Osteoblast (primary cell): ENCODE data around the gene MAP2K5. TPM values are rescaled to one million over a fixed set of nuclear protein-coding genes. Genes with fewer than 3 reads are reported as not detected.

Source experiments
- DNase-seq: peaks from one replicate; pipeline ENCODE4 v3.0.0; 2011; ENCODE audit warnings: low spot score, mixed read lengths; ENCODE audit not compliant: insufficient read length; ENCODE audit errors: missing footprints
- H2AFZ ChIP-seq: 2 replicates; pipeline ENCODE4 v1.6.0; 2011; ENCODE audit warnings: mild to moderate bottlenecking, low read length
- H3K27ac ChIP-seq: 2 replicates; pipeline ENCODE4 v1.5.1; 2011; ENCODE audit warnings: mild to moderate bottlenecking, low read depth, low read length, moderate library complexity
- H3K27me3 ChIP-seq: 2 replicates; pipeline ENCODE4 v1.6.0; 2012; ENCODE audit warnings: mild to moderate bottlenecking, control low read depth, inconsistent platforms, low read length, moderate library complexity; ENCODE audit not compliant: insufficient read depth
- H3K36me3 ChIP-seq: 2 replicates; pipeline ENCODE4 v1.5.1; 2011; ENCODE audit warnings: mild to moderate bottlenecking, low read length, control low read depth, moderate library complexity; ENCODE audit not compliant: insufficient read depth
- H3K4me1 ChIP-seq: 2 replicates; pipeline ENCODE4 v1.5.1; 2011; ENCODE audit warnings: mild to moderate bottlenecking, low read length, control low read depth, moderate library complexity; ENCODE audit not compliant: insufficient read depth
- H3K4me2 ChIP-seq: 2 replicates; pipeline ENCODE4 v1.6.0; 2011; ENCODE audit warnings: mild to moderate bottlenecking, low read length; ENCODE audit not compliant: insufficient read depth
- H3K4me3 ChIP-seq: fragments of 200-600 bp; sonication (generic); 3 replicates; pipeline ENCODE4 v1.5.1; 2012; ENCODE audit warnings: mild to moderate bottlenecking, low read length, inconsistent platforms; ENCODE audit not compliant: insufficient read depth
- H3K79me2 ChIP-seq: 2 replicates; pipeline ENCODE4 v1.6.0; 2012; ENCODE audit warnings: mild to moderate bottlenecking, low read length, control low read depth, inconsistent platforms; ENCODE audit not compliant: insufficient read depth
- H3K9me3 ChIP-seq: 2 replicates; pipeline ENCODE4 v1.5.1; 2011; ENCODE audit warnings: low read depth, low read length, control low read depth
- H4K20me1 ChIP-seq: 2 replicates; pipeline ENCODE4 v1.6.0; 2012; ENCODE audit warnings: mild to moderate bottlenecking, low read length, control low read depth; ENCODE audit not compliant: insufficient read depth
- total RNA-seq: library from RNA; depleted of rRNA; stranded (reverse); fragments of >200 nt; gene quantifications from 2 replicates; pipeline ENCODE4 v1.2.3, GENCODE V29; 2012
- TF ChIP-seq, protein P1 (sequence below): IDR thresholded peaks from 2 replicates; pipeline ENCODE4 v1.5.1; 2011; ENCODE audit warnings: mild to moderate bottlenecking, low read depth, low read length, moderate library complexity; ENCODE audit errors: extremely low read depth

The MAP2K5 gene
- total RNA-seq, 1 donor, result 10.1 TPM

DNA sequence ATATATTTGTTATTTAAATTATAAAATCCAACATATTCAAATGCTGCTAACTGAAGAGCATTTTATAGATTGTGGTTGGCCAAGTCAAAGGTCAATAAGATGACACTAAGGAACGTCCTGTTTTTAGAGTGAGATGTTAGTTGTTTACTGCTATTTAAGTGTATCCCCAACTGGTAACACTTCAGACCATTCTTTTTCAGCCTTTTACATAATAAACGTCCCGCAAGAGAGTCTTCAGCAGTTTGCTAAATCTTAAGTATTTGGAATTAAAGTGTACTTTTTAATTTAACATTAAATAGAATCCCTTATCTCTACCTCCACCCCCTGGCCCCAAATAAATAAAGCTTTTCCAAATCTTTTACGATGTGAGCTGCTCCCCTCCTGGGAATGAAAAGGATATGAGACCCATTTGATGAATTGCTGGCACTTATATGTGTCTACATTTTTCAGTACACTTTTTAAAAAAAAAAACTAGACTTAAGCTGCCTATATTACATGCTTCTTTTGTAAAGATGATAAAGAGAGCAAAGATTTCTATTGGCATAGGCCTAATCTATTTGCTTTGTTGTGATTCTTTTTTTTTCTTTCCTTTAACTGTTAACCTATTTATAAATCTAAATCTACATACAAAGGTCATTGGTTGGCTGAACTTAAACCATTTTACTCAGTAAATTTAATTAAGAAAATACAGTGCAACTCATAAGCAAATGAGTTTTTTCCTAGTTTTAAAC, 181.0 kb downstream of the MAP2K5 start:
- no peak overlapping the region for H3K4me2 ChIP-seq
- H3K79me2 ChIP-seq, result no peaks in the 10 kb centered on the region
- H3K27ac ChIP-seq, result no peak overlapping the region
- no peaks in the 10 kb centered on the region for H3K4me1 ChIP-seq
- H3K36me3 ChIP-seq, result no peaks in the 10 kb centered on the region
- DNase-seq, result no peak
- TF ChIP-seq, protein P1, sequence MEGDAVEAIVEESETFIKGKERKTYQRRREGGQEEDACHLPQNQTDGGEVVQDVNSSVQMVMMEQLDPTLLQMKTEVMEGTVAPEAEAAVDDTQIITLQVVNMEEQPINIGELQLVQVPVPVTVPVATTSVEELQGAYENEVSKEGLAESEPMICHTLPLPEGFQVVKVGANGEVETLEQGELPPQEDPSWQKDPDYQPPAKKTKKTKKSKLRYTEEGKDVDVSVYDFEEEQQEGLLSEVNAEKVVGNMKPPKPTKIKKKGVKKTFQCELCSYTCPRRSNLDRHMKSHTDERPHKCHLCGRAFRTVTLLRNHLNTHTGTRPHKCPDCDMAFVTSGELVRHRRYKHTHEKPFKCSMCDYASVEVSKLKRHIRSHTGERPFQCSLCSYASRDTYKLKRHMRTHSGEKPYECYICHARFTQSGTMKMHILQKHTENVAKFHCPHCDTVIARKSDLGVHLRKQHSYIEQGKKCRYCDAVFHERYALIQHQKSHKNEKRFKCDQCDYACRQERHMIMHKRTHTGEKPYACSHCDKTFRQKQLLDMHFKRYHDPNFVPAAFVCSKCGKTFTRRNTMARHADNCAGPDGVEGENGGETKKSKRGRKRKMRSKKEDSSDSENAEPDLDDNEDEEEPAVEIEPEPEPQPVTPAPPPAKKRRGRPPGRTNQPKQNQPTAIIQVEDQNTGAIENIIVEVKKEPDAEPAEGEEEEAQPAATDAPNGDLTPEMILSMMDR, result no peak
- H2AFZ ChIP-seq, result no peak overlapping the region
- no peaks in the 10 kb centered on the region for H3K27me3 ChIP-seq
- no peaks in the 10 kb centered on the region for H3K9me3 ChIP-seq
- no peak overlapping the region for H3K4me3 ChIP-seq
- H4K20me1 ChIP-seq, result no peaks in the 10 kb centered on the region

DNA sequence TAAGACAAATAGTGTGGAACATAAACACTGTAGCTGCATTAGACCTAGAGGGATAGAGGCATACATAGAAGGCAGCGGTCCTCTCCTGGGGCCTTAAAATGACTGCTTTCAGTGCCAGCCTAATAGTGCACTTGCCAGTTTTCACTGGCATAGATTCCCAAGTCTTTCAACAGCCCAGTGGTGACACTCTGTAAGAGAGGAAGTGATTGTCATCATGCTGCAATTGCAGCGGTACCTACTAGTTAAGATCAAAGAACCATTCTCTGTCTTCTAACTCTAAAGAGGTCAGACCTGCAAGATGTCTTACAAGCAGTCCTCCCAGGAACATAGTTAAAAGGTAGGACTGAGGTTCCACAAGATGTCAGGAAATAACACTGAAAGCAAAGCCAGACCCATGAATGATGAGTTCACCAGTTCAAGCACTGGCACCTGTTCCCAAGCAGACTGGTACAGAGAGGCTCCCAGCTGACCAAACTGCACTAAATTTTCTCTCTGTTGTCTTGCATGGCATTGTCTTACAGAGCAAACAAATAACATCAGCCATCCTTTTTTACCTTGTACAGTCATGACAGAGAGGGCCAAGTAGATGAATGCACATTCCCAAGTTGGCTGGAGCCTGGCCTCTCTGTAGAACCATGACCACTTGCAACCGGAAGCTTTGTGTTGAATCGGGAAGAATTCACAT, 182.3 kb downstream of the MAP2K5 start:
- H3K9me3 ChIP-seq, result no peaks in the 10 kb centered on the region
- no peaks in the 10 kb centered on the region for H3K36me3 ChIP-seq
- H3K4me1 ChIP-seq, result no peaks in the 10 kb centered on the region
- TF ChIP-seq, protein P1, result no peak
- H2AFZ ChIP-seq, result no peak overlapping the region
- no peaks in the 10 kb centered on the region for H4K20me1 ChIP-seq
- no peak for DNase-seq
- no peak overlapping the region for H3K27ac ChIP-seq
- no peaks in the 10 kb centered on the region for H3K27me3 ChIP-seq
- H3K79me2 ChIP-seq, result no peaks in the 10 kb centered on the region
- no peak overlapping the region for H3K4me3 ChIP-seq
- H3K4me2 ChIP-seq, result no peak overlapping the region

- TF ChIP-seq, protein P1, result no peak
Measured at GRCh38 chr15:67730135-67730534, 187.6 kb downstream of the MAP2K5 start.

GRCh38 chr15:67731112-67731721, 188.7 kb downstream of the MAP2K5 start:
- Histone ChIP-seq H3K9me3 (no peaks in the 10 kb centered on the region), H3K4me3 (no peak overlapping the region), H4K20me1 (peaks cover 6% of the 10 kb centered on the region), H3K4me2 (no peak overlapping the region), H3K27ac (no peak overlapping the region), H3K27me3 (no peaks in the 10 kb centered on the region), H3K79me2 (no peaks in the 10 kb centered on the region), H3K4me1 (no peaks in the 10 kb centered on the region), H2AFZ (no peak overlapping the region), H3K36me3 (no peaks in the 10 kb centered on the region)
- DNase-seq, result no peak
- TF ChIP-seq, protein P1, result no peak

More at GRCh38 chr15:67730135-67730534, 187.6 kb downstream of the MAP2K5 start:
- DNase-seq, result peak; percentile 34
- Histone ChIP-seq H3K4me3 (no peak overlapping the region), H3K4me2 (no peak overlapping the region), H3K27me3 (no peaks in the 10 kb centered on the region), H2AFZ (no peak overlapping the region), H3K4me1 (no peaks in the 10 kb centered on the region), H3K36me3 (no peaks in the 10 kb centered on the region), H3K27ac (no peak overlapping the region), H3K79me2 (no peaks in the 10 kb centered on the region), H3K9me3 (no peaks in the 10 kb centered on the region), H4K20me1 (peaks cover 6% of the 10 kb centered on the region)
